ENCODE results near the gene DNAH17. TPM values are rescaled to one million over a fixed set of nuclear protein-coding genes. Genes with fewer than 3 reads are reported as not detected.

The DNAH17 gene
- total and polyA plus RNA-seq, 2 of the 13 experiments (the other 11 are each of a cell fraction or from before 2014, with no cell fraction given): 0.86 to 1.6 TPM

- peak; percentile 81; the same call in 1 of the 2 replicates for TF ChIP-seq ATF7-NPFF (CRISPR knock-in tag; IDR thresholded peaks at IDR 0.05; ENCODE audit: low read depth)
- no peak for TF ChIP-seq U2AF2 (IDR thresholded peaks at IDR 0.05; ENCODE audit: low read depth, low read length)
- no peak for TF ChIP-seq SETDB1 (CRISPR knock-in tag; IDR thresholded peaks at IDR 0.05; ENCODE audit: borderline replicate concordance)
- TF ChIP-seq ZNF224 (CRISPR knock-in tag; IDR thresholded peaks at IDR 0.05): no peak
- TF ChIP-seq CBFB (CRISPR knock-in tag; IDR thresholded peaks at IDR 0.05): peak; percentile 88
- TF ChIP-seq SAP130 (CRISPR knock-in tag; IDR thresholded peaks at IDR 0.05; ENCODE audit: low read depth): peak; percentile 98
- peak in 1 of 2 experiments; percentile 67; a peak in 1 of 4 replicates for TF ChIP-seq REST (IDR thresholded peaks at IDR 0.05; ENCODE audit: borderline replicate concordance in 1 of 2, low read depth in 1 of 2, low read length in 2 of 2)
- TF ChIP-seq HOXD1 (CRISPR knock-in tag; IDR thresholded peaks at IDR 0.05): peak; percentile 71
- TF ChIP-seq ZNF775 (CRISPR knock-in tag; IDR thresholded peaks at IDR 0.05; ENCODE audit: borderline replicate concordance): peak; percentile 39; the same call in 1 of the 2 replicates
- TF ChIP-seq ZNF768 (CRISPR knock-in tag; IDR thresholded peaks at IDR 0.05): peak; percentile 72
- peak; percentile 97 for TF ChIP-seq ZNF33B (CRISPR knock-in tag; IDR thresholded peaks at IDR 0.05)
- TF ChIP-seq ZNF383 (CRISPR knock-in tag; IDR thresholded peaks at IDR 0.05; ENCODE audit: borderline replicate concordance): no peak
- 0 out of 2 replicates have a peak, but pooled peaks have one; percentile 28 for TF ChIP-seq RFXANK (CRISPR knock-in tag; IDR thresholded peaks at IDR 0.05)
- TF ChIP-seq KDM6A (CRISPR knock-in tag; IDR thresholded peaks at IDR 0.05; ENCODE audit: low read depth): no peak
- TF ChIP-seq NFAT5 (CRISPR knock-in tag; IDR thresholded peaks at IDR 0.05): 0 out of 2 replicates have a peak, but pooled peaks have one; percentile 77
- peak; percentile 55; the same call in 1 of the 2 replicates for TF ChIP-seq DDIT3 (CRISPR knock-in tag; IDR thresholded peaks at IDR 0.05)
- peak; percentile 86 for TF ChIP-seq SP5 (CRISPR knock-in tag; IDR thresholded peaks at IDR 0.05; ENCODE audit: borderline replicate concordance, low read depth)
- 0 out of 2 replicates have a peak, but pooled peaks have one; percentile 30 for TF ChIP-seq ZNF782 (CRISPR knock-in tag; IDR thresholded peaks at IDR 0.05; ENCODE audit: borderline replicate concordance)
- TF ChIP-seq HNRNPLL (IDR thresholded peaks at IDR 0.05; ENCODE audit: low read depth, low read length, poor library complexity, severe bottlenecking): peak; percentile 68
- peak; percentile 74; the same call in 1 of the 2 replicates for TF ChIP-seq ZNF703 (CRISPR knock-in tag; IDR thresholded peaks at IDR 0.05; ENCODE audit: borderline replicate concordance)
These were observed 198.7 kb downstream of the DNAH17 start, which contains the start of gene PGS1 (continued) for GRCh38 chr17:78378225-78379130.

Data from HepG2 (cell line).